GM19240 (cell line): ENCODE results near the gene ADCK1.
"Not testable (repeated sequence)": the region's sequence is repeated elsewhere in the genome, so short reads cannot be mapped to it uniquely, and the experiment has no call there.

Experiments
- DNase-seq: peaks from one replicate; pipeline ENCODE4 v3.0.0; 2011; ENCODE audit warnings: low spot score; ENCODE audit not compliant: insufficient read length

ADCK1 gene

GRCh38 chr14:77799863-77800730, at the start of gene ADCK1:
Gene ADCK1, plus strand, starts transcription at chr14:77800109. Its CDS starts 18,870 bp downstream, at chr14:77818979.
- peak; percentile 75 for DNase-seq

GRCh38 chr14:77752266-77752665, 47.6 kb upstream of the ADCK1 start:
- DNase-seq = no peak

GRCh38 chr14:77752799-77753516, 47.0 kb upstream of the ADCK1 start:
- no peak for DNase-seq

GRCh38 chr14:77760381-77761204, 39.3 kb upstream of the ADCK1 start, which contains the start of gene SNW1:
Gene SNW1, minus strand, starts transcription at chr14:77761156. Its CDS starts 29 bp downstream, at chr14:77761127.
- peak; percentile 91 for DNase-seq

GRCh38 chr14:77761205-77761931, 38.5 kb upstream of the ADCK1 start:
- DNase-seq = no peak

GRCh38 chr14:77763316-77763715, 36.6 kb upstream of the ADCK1 start:
- no peak for DNase-seq

GRCh38 chr14:77763978-77764377, 35.9 kb upstream of the ADCK1 start:
- no peak for DNase-seq

GRCh38 chr14:77768442-77769069, 31.4 kb upstream of the ADCK1 start:
- not testable (repeated sequence) for DNase-seq

GRCh38 chr14:77773966-77774365, 25.9 kb upstream of the ADCK1 start:
- not testable (repeated sequence) for DNase-seq

GRCh38 chr14:77782202-77782601, 17.7 kb upstream of the ADCK1 start:
- no peak for DNase-seq

GRCh38 chr14:77786148-77786547, 13.8 kb upstream of the ADCK1 start:
- DNase-seq = no peak

GRCh38 chr14:77790566-77791224, 9.2 kb upstream of the ADCK1 start:
- no peak for DNase-seq

- no peak for DNase-seq
Measured at GRCh38 chr14:77791225-77791600, 8.7 kb upstream of the ADCK1 start.

GRCh38 chr14:77793255-77793654, 6.7 kb upstream of the ADCK1 start:
- not testable (repeated sequence) for DNase-seq

GRCh38 chr14:77794357-77794756, 5.6 kb upstream of the ADCK1 start:
- DNase-seq = no peak

GRCh38 chr14:77799456-77799855, 453 bp upstream of the ADCK1 start:
- not testable (repeated sequence) for DNase-seq

GRCh38 chr14:77800814-77801213, 905 bp downstream of the ADCK1 start:
- no peak for DNase-seq

GRCh38 chr14:77804592-77804991, 4.7 kb downstream of the ADCK1 start:
- no peak for DNase-seq

- DNase-seq = no peak
Measured at GRCh38 chr14:77805706-77806105, 5.8 kb downstream of the ADCK1 start.

GRCh38 chr14:77808250-77808649, 8.3 kb downstream of the ADCK1 start:
- no peak for DNase-seq
